Kidney capillary endothelial cell (primary cell): Measurements from ENCODE around the gene KLHDC7A.
A peak's percentile ranks its signal among the peaks of the same experiment; 100 is the strongest.
"Not testable (repeated sequence)": the region's sequence is repeated elsewhere in the genome, so short reads cannot be mapped to it uniquely, and the experiment has no call there.

Source experiments
- DNase-seq: peaks from one replicate; pipeline ENCODE4 v3.0.0-alpha.2; 2018; ENCODE audit warnings: low spot score

KLHDC7A gene

DNA sequence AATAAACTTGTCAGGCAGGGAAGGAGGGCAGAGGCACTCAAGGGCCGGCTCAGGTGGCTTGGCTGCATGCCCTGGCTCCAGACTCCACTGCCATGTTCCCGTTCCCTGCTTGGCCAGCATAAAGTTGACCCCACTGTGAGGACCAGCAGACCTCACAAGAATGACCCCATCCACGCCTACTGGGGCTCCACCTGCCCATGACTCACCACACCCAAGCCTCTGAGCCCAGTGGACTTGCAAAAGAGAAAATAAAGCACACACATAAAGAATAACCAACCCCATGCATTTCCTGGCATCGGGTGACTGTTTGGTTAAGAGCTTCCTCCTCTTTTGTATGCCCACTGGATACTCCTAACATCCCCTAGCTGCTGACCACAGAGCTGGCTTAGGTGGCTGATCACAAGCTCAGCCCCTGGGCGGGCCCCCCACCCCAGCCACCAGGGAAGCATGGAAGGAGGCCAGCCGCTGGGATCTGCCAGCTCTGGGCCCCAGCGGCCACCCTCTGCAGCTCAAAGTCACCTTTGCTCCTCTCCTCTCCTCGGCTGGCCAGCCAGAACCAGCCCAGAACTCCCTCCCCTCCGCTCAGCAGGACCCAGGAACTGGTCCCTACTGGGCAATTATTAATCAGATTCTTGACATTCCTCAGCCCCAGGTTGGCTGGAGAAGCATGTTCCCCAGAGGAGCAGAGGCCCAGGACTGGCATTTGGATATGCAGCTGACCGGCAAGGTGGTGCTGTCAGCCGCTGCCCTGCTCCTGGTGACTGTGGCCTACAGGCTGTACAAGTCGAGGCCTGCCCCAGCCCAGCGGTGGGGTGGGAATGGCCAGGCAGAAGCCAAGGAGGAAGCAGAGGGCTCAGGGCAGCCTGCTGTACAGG is at the start of gene KLHDC7A:
KLHDC7A (plus strand) TSS at position 616 of the 875 bp plus-strand sequence; CDS start at position 668, 52 bp downstream.
- DNase-seq, result no peak

DNA sequence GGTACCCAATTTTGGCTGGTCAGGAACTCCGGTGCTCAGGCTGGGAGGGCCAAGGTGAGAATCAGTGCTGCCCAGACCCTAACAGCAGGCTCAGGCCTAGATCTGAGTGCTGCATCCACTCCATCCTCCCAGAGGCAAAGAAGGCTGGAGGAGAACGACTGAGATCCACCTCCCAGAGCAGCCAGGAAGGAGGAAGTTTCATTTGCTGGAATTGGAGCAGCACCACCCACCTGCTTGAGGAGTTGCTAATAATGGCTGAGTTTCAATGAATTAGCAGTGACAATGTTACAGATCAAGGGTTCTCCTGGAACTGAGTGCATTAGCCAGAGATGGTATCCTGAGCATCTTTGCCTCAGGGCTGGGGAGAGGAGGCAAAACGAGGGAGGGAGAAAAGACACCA is 46.7 kb upstream of the KLHDC7A start:
- DNase-seq, result no peak

DNA sequence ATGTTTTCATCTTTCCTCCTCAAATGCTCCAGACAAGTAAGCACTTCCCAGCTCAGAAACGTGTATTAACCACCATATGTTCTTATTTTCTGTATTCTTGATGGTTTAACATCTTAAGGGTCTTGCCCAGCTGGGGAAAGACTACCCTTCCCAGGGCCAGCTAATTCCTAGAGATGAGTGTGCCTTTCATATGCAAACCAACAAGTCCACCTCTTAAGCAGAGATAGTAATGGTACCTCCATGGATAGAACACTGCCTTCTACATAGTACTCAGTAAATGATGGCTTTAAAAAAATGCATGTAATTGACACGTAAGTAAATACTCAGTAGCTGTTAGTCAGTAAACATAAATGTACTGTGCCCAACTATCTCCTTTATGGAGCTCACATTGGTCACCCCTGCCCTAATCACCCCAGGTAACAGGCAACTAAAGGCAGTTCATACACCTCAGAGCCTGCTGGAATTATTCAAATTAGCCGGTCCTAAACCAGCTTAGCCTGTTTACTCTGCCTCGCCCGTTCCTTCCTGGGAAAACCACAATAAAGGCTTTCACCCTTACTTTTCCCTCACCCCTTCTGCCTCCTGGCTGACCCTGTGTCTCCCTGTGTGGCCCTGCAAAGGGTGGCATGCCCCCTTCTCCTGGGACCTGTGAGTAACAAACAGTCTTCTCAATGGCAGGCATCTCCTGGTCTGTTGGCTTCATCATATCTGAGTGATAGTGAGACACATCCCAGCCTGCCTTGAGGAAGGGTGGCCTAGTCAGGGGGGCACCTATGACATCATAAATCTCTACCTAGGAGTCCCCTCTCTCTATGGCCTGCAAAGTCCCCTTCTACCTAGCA is 40.1 kb upstream of the KLHDC7A start:
- no peak for DNase-seq

DNA sequence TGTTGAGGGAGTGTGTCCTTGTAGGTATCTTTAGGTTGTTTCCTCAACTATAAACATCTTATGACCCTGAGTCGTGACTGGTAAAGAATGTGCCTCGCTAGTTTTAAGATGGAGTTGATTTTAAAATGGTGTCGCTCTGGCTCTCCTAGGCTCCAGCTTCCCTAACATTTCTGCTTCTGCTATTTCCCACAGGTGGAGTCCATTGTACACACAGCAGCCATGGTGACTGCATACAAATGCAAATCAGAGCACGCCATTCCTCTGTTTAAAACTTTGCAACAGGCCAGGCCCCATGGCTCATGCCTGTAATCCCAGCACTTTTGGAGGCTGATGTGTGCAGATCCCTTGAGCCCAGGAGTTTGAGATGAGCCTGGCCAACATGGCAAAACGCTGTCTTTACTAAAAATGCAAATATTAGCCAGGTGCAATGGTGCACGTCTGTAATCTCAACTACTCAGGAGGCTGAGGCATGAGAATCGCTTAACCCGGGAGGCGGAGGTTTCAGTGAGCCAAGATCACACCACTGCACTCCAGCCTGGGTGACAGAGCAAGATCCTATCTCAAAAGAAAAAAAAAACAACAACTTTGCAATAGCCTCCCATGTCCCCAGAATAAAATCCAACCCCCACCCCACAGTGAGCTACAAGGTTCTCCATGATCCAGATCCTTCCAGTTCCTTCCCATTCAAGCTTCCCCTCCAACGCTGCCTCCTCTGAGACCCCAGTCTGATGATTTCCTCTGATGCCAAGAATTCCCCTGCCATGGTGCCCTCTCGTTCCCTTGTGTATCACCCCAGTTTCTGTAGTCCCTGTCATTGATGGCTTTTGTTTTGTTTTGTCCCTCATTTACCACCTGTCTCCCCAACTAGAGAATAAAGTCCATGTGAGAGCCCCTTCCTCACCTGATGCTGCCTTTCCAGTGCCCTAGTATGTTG is 36.9 kb upstream of the KLHDC7A start:
- DNase-seq, result no peak

DNA sequence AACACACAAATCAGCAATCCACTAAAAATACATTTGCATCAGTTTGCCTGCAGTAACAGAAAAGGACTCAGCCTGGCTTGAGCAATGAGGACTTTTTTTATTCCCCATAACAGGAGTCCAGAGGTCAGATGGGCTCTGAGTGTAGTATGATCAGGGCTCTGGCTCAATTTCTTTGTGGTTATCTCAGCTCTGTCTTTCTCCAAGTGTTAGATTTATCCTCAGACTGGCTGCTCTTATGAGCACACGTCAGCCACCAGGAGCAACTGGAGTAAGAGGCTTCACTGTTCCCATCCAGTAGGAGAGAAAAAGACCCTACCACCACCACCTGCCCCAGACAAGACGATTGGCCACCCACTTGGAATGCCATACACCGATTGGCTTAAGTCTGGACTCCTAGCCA is 36.2 kb upstream of the KLHDC7A start:
- no peak for DNase-seq

DNA sequence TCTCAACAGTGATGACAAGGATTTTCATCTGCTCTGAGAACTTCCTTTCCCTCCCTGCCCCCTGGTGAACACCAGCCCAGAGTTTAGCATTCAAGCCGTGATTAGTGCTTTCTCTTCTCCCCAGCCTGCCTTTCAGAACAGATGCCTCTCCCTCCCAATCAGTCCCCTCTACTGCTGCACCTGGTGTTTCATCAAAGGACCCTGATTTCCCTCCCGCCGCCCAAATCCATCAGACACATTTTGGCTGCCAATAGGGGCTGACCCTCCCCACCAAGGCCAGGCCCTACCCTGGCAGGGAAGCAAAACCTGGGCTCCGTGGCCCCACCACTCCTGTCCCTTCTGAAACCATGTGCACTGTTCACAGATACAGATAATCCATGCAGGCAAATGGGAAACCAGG is 34.0 kb upstream of the KLHDC7A start:
- no peak for DNase-seq

DNA sequence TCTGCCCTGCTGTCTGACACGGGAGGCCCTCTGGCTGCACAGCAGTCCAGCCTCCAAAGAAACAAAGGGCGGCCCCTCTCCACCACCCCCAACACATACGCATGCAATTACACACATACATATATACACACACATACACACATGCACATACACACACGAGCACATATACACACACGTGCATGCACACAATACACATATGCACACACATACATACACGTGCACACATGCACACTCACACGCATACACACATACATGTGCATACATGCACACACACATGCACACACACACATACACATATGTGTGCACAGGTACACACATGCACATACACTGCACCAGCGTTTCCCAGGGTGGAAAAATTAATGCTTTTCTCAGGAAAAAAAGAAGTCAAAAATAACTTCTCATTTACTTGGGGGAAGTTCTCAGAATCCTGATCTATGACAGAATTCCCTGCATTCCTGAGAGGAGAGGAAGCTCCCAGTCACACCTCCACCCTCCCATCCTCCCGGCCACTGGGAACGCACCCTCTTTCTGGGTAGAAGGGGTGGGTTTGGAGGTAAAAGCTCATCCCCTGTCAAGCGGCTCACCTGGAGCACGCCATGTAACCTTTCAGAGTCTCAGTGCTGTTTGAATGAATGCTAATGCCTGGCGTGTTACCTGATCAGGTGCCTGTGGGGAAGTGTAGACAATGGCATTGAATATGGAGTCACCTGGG is 33.1 kb upstream of the KLHDC7A start:
- no peak for DNase-seq

DNA sequence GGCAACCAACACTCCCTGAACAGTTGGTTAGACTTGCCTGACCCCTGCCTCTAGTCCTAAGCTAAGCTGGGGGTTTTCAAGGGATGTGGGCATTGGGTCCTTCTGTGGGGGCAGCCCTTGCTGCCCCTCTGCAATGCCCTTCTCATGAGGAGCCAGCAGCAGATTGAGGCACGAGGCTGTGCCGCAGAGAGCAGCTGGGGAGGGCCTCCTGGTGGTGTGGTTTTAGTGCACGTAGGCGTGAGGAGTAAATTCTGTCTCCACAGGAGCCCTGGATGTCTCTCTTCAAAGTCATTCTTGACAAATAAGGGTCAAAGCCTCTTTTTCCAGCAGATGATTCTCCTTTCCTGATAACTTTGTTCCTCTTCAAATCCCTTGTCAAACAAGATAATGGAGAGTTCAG is 31.8 kb upstream of the KLHDC7A start:
- DNase-seq, result no peak

DNA sequence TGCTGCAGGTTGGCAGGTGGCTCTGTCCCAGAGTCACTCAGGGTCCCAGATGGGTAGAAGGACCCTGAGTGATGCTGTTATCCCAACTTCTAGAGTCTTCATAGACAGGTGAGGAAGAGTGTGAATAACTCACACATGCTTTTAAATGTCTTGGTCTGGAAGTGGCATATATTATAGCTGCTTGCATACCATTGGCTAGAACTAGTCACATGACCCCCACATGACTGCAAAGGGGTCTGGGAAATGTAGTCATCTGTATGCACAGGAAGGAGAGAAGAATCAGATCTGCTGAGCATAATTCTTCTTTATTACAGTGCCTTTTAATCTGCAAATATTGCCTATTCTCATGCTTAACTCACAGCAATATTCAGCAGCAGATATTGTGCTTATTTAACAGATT is 28.2 kb upstream of the KLHDC7A start:
- peak; percentile 13 for DNase-seq

DNA sequence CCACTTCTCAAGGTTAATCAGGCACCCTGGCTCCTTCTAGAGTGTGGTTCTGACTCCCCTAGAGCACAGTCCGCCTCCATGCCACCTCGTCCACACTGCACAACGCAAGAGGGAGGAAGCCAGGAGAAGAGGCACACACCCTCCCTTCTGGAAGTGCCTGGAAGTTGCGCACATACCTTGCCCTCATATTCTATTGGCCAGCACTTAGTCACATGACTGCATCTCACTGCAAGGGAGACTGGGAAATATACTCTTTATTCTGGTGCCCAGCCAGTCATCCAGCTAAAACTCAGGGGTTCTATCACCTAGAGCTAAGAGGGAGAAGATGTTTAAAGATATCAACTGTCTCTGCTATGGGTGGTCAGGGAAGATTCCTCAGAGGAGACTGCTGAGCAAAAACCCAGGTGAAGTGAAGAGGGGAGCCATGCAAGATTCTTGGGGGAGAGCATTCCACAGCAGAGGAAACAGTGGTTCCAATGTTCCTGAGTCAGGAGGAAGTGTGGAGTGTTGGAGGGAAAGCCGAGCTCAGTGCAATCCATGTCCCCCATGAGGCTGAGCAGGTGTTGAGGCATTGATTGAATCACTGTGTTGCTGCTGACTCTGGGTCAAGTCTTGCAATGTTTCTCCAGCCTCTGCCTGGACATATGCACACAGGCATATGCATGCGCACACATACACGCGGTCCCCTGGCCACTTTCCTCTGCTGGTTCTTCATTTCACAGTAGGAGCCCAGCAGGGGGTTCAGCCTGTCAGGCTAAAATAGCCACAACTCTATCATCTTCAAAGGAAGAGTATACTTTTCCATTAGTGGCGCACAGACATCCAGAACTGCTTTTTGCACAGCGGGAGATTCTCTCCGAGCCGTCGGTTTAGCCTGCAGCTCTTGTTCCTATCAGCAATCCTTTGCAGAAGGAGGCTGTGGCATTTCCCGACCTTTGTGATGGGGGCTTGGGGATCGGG is 22.3 kb upstream of the KLHDC7A start:
- no peak for DNase-seq

DNA sequence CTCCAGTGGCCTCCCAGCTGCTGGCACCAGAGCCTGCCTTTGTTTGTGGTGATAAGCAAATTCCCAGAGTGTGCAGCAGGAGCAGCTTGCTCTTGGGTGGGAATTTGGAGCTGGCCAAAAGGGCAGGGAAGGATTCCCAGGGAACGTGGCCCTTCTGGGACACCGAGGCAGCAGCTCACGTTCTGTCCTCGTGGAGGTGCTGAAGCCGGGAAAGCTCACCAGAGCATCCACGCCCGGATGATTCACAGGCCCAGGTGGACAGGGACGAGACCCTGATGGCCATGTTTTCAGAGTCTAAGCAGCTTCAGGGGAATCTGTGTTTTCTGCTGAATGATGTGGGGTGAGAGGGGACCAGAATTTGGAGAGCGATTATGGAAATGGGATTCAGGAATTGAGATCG is 19.1 kb upstream of the KLHDC7A start:
- no peak for DNase-seq

DNA sequence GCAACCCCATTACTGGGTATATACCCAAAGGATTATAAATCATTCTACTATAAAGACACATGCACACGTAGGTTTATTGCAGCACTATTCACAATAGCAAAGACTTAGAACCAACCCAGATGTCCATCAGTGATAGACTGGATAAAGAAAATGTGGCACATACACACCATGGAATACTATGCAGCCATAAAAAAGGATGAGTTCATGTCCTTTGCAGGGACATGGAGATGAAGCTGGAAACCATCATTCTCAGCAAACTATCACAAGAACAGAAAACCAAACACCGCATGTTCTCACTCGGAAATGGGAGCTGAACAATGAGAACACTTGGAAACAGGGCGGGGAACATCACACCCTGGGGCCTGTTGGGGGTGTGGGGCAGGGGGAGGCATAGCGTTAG is 18.2 kb upstream of the KLHDC7A start:
- DNase-seq, result not testable (repeated sequence)

DNA sequence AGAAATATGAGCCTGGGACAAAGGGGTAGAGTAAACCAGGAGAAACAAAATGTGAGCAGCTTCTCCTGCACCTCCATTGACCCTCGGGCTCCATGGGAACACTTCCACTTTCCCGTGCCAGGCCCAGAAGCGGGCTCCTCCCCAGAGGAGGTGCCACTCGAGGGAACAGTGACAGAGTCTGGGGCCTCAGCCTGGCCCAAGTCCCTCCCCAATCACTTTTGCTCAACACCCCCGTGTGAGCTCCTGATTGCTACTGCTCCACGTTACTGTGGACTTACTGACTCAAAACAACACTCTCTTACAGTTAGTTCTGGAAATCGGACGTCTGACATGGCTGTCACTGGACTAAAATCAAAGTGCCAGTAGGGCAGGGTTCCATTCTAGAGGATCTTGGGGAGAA is 17.7 kb upstream of the KLHDC7A start:
- no peak for DNase-seq

DNA sequence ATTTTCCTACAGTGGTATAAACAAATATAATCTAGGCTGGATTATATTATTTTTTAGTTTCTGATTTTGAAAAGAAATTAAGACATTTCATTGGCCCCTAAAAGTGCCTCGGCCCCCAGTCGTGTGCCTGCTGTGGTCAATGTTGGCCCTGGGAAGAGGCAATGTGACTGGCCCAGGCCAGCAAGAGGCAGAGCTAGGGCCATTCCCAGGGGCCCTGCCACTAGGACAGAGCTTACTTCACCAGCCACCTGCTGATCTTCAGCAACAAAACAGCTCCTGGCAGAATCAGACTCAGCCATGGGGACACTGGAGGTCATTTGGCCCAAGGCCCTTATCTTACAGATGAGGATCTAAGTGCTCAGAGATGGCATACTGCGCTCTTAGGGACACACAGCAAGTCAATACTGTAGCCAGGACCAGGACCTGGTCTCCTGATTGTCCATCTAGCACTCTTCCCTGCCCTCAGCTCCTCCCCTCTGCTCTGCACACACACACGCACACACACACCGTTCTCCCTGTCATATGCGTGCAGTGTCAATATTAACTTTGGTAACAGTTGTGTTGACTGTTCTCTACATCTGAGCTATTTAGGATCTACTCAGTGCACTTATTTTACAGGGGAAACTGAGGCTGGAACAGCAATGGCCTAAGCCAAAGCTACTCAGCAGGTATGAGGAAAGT is 16.6 kb upstream of the KLHDC7A start:
- DNase-seq, result no peak

DNA sequence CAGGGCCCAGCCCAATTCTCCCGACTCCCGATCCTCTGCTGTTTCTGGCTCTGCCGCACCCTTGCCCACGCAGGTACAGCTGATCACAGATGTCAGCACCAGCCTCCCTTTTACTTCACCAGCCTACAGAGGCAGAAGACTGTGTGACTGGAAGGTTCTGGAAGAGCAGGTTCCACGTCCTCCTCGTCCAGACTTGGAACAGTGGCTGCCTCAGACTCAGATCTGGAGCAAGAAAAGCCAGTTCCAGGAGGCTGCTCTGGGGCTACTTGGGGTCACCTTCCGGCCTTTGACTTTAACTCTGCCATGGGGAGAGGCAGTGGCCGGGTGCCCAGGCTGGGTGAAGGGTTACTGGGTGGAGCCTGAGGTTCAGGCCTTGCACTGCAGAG is 16.1 kb upstream of the KLHDC7A start:
- no peak for DNase-seq

DNA sequence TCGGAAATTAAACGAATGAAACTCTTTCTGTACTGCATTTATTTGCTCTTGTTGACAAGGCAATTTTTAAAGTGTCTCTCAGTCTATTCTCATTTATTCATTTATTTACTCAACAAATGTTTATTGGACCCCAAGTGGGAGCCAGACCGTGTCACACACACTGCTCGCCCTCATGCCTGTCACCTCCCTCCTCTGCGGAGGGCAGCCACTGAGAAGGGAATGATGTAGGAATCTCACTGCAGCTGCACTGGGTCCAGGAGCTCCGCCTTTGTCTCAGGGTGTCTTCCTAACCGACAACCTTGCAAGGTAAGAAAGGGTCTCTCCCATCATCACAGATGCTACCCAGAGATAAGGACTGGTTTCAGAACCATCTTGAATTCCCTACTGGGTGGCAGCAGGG is 14.1 kb upstream of the KLHDC7A start:
- DNase-seq, result no peak

DNA sequence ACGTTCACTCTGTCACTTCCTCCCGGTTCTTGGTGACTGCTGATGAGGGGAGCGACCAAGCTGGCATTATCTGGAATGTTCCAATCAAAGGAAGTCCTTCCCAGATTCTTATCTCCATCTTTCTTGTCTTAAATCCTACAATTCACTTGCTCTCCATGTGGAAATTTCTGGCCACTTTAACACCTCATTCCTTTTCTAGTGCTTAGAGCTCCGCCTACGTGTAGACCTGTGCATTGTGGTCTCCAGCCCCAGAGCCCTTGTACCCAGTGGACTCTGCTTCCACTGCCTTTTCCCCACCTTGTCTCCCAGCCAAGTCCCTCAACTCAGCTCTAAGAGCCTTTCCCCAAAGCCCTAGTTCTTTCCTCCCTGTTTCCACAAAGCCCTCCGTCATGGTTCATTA is 12.2 kb upstream of the KLHDC7A start:
- DNase-seq, result no peak

DNA sequence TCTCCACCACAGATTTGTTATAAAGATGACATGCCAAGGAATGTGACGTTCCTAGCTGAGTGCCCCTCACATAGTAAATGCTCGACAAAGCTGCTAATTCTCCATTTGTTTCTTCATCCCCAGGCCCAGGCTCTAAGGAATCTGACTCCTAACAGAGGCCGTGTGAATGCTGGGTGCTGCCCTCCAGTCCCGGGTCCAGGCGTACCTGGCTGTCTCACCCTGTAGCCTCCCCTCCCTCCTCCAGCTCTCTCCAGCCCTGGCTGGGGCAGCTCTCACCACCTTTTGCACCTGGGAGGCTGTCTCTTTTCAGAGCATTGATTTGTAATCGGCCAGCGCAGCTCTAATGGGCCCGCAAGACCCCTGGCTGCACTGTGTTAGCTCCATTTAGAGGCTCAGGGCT is 11.2 kb upstream of the KLHDC7A start:
- no peak for DNase-seq

DNA sequence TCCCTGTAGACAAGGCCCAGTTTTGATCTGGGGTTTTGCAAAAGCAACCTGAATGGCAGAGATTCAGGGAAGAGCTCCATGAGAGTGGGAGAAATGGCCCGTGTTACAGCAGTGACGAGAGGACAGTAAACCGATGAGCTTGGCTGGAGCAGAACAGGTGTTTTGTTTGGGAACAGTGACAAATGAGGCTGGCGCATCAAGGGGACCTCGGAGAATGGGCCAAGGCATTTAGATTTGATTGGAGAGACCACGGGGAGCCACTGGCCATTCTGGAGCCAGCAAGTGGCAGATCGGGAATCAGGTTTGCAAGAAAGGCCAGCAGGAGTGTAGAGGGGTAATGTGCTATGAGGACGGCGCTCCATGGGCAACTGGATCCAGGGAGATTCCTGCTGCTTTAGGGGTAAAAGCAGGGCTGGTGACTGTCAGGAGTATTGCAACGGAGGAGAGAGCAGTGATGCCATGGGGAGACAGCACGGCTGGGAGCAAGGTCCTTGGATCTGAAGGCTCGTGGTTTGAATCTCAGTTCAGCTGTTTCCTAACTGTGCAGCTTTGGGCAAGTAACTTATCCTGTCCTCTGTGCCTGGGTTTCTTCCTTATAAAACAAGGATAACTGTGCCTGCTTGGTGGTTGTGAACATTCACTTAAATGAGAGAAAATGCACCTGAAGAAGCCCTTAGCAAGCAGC is 9.9 kb upstream of the KLHDC7A start:
- no peak for DNase-seq
